Upper lobe of right lung (tissue), 1 donor: ENCODE measurements around the gene STIMATE. TPM values are rescaled to one million over a fixed set of nuclear protein-coding genes. Genes with fewer than 3 reads are reported as not detected.

Experiments used
- ATAC-seq: fragments of 200-7000 bp; cut with Tn5 transposase; one replicate; pipeline ENCODE4 v1.9.1; 2020; ENCODE audit warnings: mild to moderate bottlenecking, moderate library complexity
- DNase-seq: peaks from one replicate; pipeline ENCODE4 v3.0.0-alpha.2; 2020
- H3K27ac ChIP-seq: fragments of 200-600 bp; one replicate; pipeline ENCODE4 v1.8.0; 2022
- H3K27me3 ChIP-seq: fragments of 200-600 bp; one replicate; pipeline ENCODE4 v1.8.0; 2022; ENCODE audit warnings: mild to moderate bottlenecking
- H3K36me3 ChIP-seq: fragments of 200-600 bp; one replicate; pipeline ENCODE4 v1.8.0; 2022
- H3K4me1 ChIP-seq: fragments of 200-600 bp; one replicate; pipeline ENCODE4 v1.8.0; 2022
- H3K4me3 ChIP-seq: fragments of 200-600 bp; one replicate; pipeline ENCODE4 v1.8.0; 2022; ENCODE audit warnings: mild to moderate bottlenecking
- H3K9me3 ChIP-seq: fragments of 200-600 bp; one replicate; pipeline ENCODE4 v1.8.0; 2022
- CTCF ChIP-seq: fragments of 200-600 bp; IDR thresholded peaks from one replicate; pipeline ENCODE4 v1.8.0; 2022; ENCODE audit warnings: antibody characterized with exemption
- intact Hi-C: fragments of 100-400 bp; cut with DNase I; formaldehyde crosslinking; loops from one replicate; pipeline ENCODE4 v1.11.0; 2022
- total RNA-seq: library from RNA; stranded (reverse); fragmentation: NEBNext Ultra II Directional; extraction: Animal tissue kit (Norgen Biotek cat#: 25700); gene quantifications from one replicate; pipeline ENCODE4 v1.2.1, GENCODE V29; 2021
- donor health status: DM: no; HTN: yes; CAD: no; lungs with severe emphysema.

The STIMATE gene
- total RNA-seq, 1 donor from 2014 or later, result 34.7 TPM

DNA sequence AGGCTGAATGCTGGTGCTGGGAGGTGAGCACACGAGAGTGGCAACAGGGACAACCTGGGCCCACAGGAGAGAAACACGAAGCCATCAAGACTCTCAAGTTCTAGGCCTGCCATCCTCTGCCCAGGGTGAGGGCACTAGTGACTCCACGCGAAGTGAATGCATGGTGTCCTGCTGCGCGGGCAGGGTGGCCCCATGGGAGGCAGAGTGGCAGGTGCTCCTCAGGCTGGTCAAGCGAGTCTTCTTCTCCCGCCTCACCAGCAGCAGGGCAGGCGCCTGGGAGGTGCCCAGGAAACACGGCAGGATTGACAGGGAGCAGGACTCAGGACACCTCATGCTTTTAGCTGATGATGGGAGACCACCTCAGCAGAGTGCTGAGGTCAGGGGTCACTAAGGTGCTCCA is 26.9 kb downstream of the STIMATE start:
- Histone ChIP-seq H3K4me3 (no peak overlapping the region), H3K27me3 (no peaks in the 10 kb centered on the region), H3K27ac (no peak overlapping the region), H3K4me1 (peaks cover 8% of the 10 kb centered on the region), H3K36me3 (no peaks in the 10 kb centered on the region), H3K9me3 (no peaks in the 10 kb centered on the region)
- ATAC-seq (no peak), DNase-seq (no peak)
- intact Hi-C loops, result no loop called here
- no peak for TF ChIP-seq CTCF

GRCh38 chr3:52866427-52866826 is 30.9 kb downstream of the STIMATE start:
- H3K36me3 ChIP-seq, result no peaks in the 10 kb centered on the region
- H3K27ac ChIP-seq, result no peak overlapping the region
- TF ChIP-seq CTCF, result no peak
- H3K27me3 ChIP-seq, result no peaks in the 10 kb centered on the region
- DNase-seq (no peak), ATAC-seq (peak; percentile 75)
- no peaks in the 10 kb centered on the region for H3K4me1 ChIP-seq
- H3K9me3 ChIP-seq, result no peaks in the 10 kb centered on the region
- no peak overlapping the region for H3K4me3 ChIP-seq
- intact Hi-C loops, result no loop called here

DNA sequence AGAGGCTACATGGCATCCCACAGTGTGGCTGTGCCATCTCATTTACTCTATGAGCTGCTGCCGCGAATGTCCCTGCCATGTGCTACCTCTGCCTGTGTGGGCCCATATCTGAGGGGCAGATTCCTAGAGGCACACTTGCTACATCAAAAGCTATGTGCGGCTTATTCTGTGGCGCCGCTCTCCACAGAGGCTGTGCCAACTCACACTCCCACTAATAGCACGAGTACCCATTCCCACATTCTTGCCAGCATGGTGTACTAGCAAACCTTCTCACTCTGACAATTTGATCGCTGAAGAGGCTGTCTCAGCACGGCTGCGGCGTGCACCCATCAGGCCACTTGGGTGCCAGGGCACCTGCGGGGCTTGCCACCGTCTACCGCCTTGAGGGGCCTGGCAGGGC is 31.4 kb downstream of the STIMATE start:
- no peak for TF ChIP-seq CTCF
- Histone ChIP-seq H3K27me3 (no peaks in the 10 kb centered on the region), H3K9me3 (no peaks in the 10 kb centered on the region), H3K4me1 (no peaks in the 10 kb centered on the region), H3K36me3 (no peaks in the 10 kb centered on the region), H3K27ac (no peak overlapping the region), H3K4me3 (no peak overlapping the region)
- no peak for DNase-seq
- intact Hi-C loops, result no loop called here
- ATAC-seq, result peak; percentile 65

GRCh38 chr3:52860424-52860768 is 37.0 kb downstream of the STIMATE start:
- peaks cover 4% of the 10 kb centered on the region for H3K36me3 ChIP-seq
- H3K4me1 ChIP-seq, result no peaks in the 10 kb centered on the region
- no peak for TF ChIP-seq CTCF
- no peak overlapping the region for H3K4me3 ChIP-seq
- no peak overlapping the region for H3K27ac ChIP-seq
- no peaks in the 10 kb centered on the region for H3K27me3 ChIP-seq
- DNase-seq (no peak), ATAC-seq (peak; percentile 39)
- H3K9me3 ChIP-seq, result no peaks in the 10 kb centered on the region
- intact Hi-C loops, result no loop called here

- TF ChIP-seq CTCF, result no peak
- Histone ChIP-seq H3K4me3 (no peak overlapping the region), H3K4me1 (no peaks in the 10 kb centered on the region), H3K9me3 (no peaks in the 10 kb centered on the region), H3K27me3 (no peaks in the 10 kb centered on the region), H3K27ac (no peak overlapping the region), H3K36me3 (peaks cover 10% of the 10 kb centered on the region)
- intact Hi-C loops, result no loop called here
- no peak for ATAC-seq
- no peak for DNase-seq
These were observed 37.5 kb downstream of the STIMATE start for GRCh38 chr3:52859686-52860423.

DNA sequence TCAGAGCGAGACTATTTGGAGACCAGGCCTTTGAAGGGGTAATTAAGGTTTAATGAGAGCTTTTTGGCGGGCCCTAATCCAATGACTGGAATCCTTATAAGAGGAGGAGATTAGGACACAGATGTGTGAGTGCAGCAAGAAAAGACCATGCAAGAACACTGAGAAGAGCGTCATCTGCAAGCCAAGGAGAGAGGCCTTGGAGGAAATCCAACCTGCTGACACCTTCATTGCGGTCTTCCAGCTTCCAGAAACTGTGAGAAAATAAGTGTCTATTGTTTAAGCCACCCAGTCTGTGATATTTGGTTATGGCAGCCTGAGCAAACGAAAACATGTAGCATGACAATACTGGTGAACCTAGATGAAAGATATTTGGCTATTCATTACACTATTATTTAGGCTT is 39.5 kb downstream of the STIMATE start:
- DNase-seq (no peak), ATAC-seq (no peak)
- peaks cover 14% of the 10 kb centered on the region for H3K36me3 ChIP-seq
- no peaks in the 10 kb centered on the region for H3K9me3 ChIP-seq
- TF ChIP-seq CTCF, result no peak
- intact Hi-C loops, result no loop called here
- H3K27me3 ChIP-seq, result no peaks in the 10 kb centered on the region
- no peak overlapping the region for H3K4me3 ChIP-seq
- no peaks in the 10 kb centered on the region for H3K4me1 ChIP-seq
- no peak overlapping the region for H3K27ac ChIP-seq
